Activated T-helper 2 cell treated with anti-CD3 and anti-CD28 coated beads, Interferon-gamma antibody, Interleukin-2, Interleukin-4, amounts not matched to agents 10 μg/mL and 5 μg/mL and 100 μg/mL, durations not matched to agents 14 hours and 24 hours and 36 hours (primary cell): ENCODE data around the gene TGM1. TPM values are rescaled to one million over a fixed set of nuclear protein-coding genes. Genes with fewer than 3 reads are reported as not detected.
"Not testable (repeated sequence)": the region's sequence is repeated elsewhere in the genome, so short reads cannot be mapped to it uniquely, and the experiment has no call there.

Experiments used
- DNase-seq: peaks from one replicate; pipeline ENCODE4 v3.0.0; 2021; ENCODE audit warnings: low spot score
- H3K27ac Mint-ChIP-seq: one replicate; pipeline ENCODE4 v1.8.0; 2021; ENCODE audit warnings: mixed read lengths
- H3K27me3 Mint-ChIP-seq: one replicate; pipeline ENCODE4 v1.8.0; 2021; ENCODE audit warnings: low read depth, mixed read lengths
- H3K36me3 Mint-ChIP-seq: one replicate; pipeline ENCODE4 v1.8.0; 2021; ENCODE audit warnings: low read depth, mixed read lengths
- H3K4me1 Mint-ChIP-seq: one replicate; pipeline ENCODE4 v1.8.0; 2021; ENCODE audit warnings: low read depth, mixed read lengths
- H3K4me3 Mint-ChIP-seq: one replicate; pipeline ENCODE4 v1.8.0; 2021; ENCODE audit warnings: low read depth, mild to moderate bottlenecking, moderate library complexity, mixed read lengths
- H3K9me3 Mint-ChIP-seq: one replicate; pipeline ENCODE4 v1.8.0; 2021; ENCODE audit warnings: mixed read lengths
- intact Hi-C: fragments of 100-400 bp; cut with micrococcal nuclease; formaldehyde crosslinking; loops from one replicate; pipeline ENCODE4 v1.15.1; 2023
- total RNA-seq: library from RNA; stranded (reverse); gene quantifications from 2 replicates; pipeline ENCODE4 v1.2.3, GENCODE V29; 2022

Gene TGM1
- total RNA-seq, 1 donor from 2014 or later, result 3.4 TPM

DNA sequence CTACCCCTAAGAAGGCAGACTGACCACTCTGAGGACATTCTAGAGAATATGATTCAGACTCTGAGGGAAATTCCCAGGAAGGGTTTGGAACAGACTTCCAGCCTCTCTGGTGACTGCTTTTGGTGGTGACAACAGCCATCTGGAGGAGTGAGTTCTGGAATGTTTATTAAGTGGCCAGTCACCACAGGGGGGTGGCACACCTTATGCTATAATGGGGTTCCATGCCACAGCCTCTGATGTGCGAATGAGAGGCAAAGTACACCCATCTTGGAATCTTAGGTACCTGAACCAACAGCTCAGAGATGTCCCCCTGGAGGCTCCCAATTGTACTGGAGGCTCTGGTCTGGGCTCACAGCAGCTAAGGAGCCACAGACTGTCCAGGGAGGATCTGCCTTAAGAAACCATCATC, 11.1 kb downstream of the TGM1 start:
- Mint-ChIP-seq H3K27me3 (no peaks in the 10 kb centered on the region), H3K36me3 (peaks cover 14% of the 10 kb centered on the region), H3K9me3 (no peaks in the 10 kb centered on the region), H3K4me1 (peaks cover 37% of the 10 kb centered on the region), H3K27ac (no peak overlapping the region), H3K4me3 (no peak overlapping the region)
- intact Hi-C loops, result no loop called here
- DNase-seq, result no peak

DNA sequence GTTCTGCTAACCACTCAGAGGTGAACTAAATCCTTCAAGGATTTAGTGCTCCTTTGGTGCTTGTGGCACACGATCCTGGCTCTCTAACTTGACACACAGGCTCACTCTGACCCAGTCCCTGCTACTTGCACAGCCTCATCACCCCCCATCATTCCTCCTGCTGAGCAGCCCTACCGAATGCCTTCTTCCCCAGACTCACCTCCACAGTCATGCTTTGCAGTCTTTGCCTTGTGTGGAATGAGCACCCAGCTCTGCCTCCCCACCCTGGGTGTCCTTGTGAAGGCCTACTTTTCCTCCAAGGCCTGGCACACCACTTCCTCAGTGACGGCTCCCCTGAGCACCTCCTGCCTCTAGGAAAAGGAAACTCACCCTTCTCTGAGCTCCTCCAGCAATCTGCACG, 12.6 kb downstream of the TGM1 start:
- Mint-ChIP-seq H3K27ac (peak overlapping the region; percentile 44), H3K27me3 (no peaks in the 10 kb centered on the region), H3K4me1 (peaks cover 40% of the 10 kb centered on the region), H3K36me3 (peaks cover 14% of the 10 kb centered on the region), H3K9me3 (no peaks in the 10 kb centered on the region), H3K4me3 (no peak overlapping the region)
- DNase-seq, result no peak
- intact Hi-C loops, result no loop called here

DNA sequence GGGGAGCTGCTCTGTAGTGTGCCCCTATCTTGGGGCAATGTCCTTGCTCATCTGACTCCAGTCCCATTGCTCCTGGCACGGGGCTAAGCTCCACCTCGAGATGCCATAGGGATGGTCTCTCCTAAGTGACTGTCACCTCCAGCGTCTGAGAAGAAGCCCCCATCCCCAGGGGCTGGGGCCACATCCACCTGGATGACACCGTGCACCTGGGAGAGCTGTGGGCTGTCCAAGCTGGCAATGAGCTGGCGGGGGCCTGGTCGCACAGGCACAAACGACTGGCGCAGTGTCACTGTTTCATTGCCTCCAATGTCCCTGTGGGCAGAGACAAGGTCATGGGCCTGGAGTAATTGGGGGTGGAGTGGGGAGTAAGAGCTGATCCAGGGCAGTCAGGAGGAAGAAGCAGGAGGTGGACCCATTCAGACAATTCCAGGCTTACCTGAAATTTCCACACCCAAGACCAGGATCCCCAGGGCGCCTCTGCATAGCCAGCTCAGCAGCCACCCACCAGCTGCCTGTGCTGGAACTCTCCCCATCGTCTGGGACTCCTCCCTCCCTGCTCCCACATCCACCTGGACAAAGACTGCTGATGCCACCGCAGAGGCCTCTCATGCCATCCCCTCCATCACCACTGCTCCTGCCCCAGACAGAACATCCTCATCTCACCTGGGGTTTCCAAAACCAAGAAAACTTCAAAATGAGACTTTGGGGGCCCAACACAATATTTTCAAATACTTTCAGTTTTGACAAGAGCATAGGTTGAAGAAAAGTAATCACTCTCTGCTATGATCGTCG, 13.6 kb downstream of the TGM1 start:
- no peaks in the 10 kb centered on the region for H3K9me3 Mint-ChIP-seq
- no peak overlapping the region for H3K4me3 Mint-ChIP-seq
- DNase-seq, result no peak
- H3K27me3 Mint-ChIP-seq, result no peaks in the 10 kb centered on the region
- H3K36me3 Mint-ChIP-seq, result peaks cover 11% of the 10 kb centered on the region
- intact Hi-C loops, result no loop called here
- peaks cover 43% of the 10 kb centered on the region for H3K4me1 Mint-ChIP-seq
- no peak overlapping the region for H3K27ac Mint-ChIP-seq

DNA sequence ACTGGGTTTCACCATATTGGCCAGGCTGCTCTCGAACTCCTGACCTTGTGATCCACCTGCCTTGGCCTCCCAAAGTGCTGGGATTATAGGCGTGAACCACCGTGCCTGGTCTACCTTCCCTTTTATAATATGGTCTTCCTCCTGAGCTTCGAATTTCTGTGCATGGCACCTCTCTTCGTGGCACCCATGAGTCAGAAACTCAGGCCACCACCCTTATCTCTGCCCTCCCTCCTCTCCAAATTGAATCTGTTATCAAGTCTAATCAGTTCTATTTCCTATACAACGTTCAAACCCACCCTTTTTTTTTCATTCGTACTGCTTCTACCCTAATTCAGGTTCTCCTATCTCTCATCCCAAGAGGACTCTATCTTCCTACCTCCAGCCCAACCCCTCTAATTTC, 15.6 kb downstream of the TGM1 start:
- intact Hi-C loops, result loop anchor here (1.0 kb wide), 1 partner anchor 27 kb away; no protein-coding TSS in a partner anchor
- Mint-ChIP-seq H3K4me1 (peaks cover 53% of the 10 kb centered on the region), H3K4me3 (peak overlapping the region; percentile 32), H3K27ac (peak overlapping the region; percentile 72), H3K36me3 (peaks cover 5% of the 10 kb centered on the region), H3K9me3 (no peaks in the 10 kb centered on the region), H3K27me3 (no peaks in the 10 kb centered on the region)
- DNase-seq, result no peak

DNA sequence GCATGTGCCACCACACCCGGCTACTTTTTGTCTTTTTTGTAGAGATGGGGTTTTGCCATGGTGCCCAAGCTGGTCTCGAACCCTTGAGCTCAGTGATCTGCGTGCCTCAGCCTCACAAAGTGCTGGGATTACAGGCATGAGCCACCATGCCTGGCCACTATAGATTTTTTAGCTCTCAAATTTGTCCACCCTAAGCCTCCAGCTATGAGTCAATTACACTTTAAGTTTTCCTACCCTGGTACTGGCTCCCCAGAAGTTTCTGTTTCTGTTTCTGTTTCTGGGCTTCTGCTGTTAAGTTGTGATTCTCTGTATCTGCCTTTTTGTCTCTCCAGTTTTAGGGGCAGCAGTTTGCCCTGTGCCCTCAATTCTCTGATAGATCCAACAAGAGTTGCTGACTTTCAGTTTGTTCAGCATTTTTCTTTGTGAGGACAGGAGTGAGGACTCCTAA, 16.2 kb downstream of the TGM1 start:
- intact Hi-C loops, result loop anchor here (1.0 kb wide), 1 partner anchor 28 kb away; no protein-coding TSS in a partner anchor
- peaks cover 55% of the 10 kb centered on the region for H3K4me1 Mint-ChIP-seq
- peaks cover 5% of the 10 kb centered on the region for H3K36me3 Mint-ChIP-seq
- DNase-seq, result peak; percentile 32
- H3K27ac Mint-ChIP-seq, result peak overlapping the region; percentile 95
- no peaks in the 10 kb centered on the region for H3K27me3 Mint-ChIP-seq
- H3K9me3 Mint-ChIP-seq, result no peaks in the 10 kb centered on the region
- H3K4me3 Mint-ChIP-seq, result peak overlapping the region; percentile 73

DNA sequence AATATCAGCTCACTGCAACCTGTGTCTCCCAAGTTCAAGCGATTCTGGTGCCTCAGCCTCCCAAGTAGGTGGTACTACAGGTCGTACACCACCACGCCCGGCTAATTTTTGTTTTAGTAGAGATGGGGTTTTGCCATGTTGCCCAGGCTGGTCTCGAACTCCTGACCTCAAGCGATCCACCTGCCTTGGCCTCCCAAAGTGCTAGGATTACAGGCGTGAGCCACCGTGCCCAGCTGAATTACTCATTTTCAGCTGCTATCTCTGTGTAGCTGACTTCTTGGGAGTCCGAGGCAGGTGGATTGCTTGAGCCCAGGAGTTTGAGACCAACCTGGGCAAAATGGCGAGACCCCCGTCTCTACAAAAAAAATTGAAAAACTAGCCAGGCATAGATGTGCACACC, 17.6 kb downstream of the TGM1 start:
- H3K27ac Mint-ChIP-seq, H3K4me3 Mint-ChIP-seq, H3K9me3 Mint-ChIP-seq, intact Hi-C loops, H3K27me3 Mint-ChIP-seq, DNase-seq: not testable (repeated sequence)
- H3K36me3 Mint-ChIP-seq, result peaks cover 13% of the 10 kb centered on the region
- peaks cover 50% of the 10 kb centered on the region for H3K4me1 Mint-ChIP-seq

DNA sequence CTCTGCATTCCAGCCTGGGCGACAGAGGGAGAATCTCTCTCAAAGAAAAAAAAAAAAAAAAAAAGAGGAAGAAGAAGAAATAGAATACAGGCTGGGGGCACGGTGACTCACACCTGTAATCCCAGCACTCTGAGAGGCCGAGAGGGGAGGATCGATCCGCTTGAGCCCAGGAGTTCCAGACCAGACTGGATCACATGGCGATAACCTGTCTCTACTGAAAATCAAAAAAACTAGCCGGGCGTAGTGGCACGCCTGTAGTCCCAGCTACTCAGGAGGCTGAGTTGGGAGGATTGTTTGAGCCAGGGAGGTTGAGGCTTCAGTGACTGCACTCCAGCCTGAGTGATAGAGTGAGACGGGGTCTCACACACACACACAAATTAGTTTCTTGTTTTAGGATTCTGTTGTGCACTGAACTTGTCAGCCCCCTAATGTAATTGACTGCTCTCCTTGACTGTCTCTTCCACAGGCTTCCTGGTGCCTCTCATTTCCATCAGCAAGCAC, 19.6 kb downstream of the TGM1 start:
- no peaks in the 10 kb centered on the region for H3K27me3 Mint-ChIP-seq
- peaks cover 28% of the 10 kb centered on the region for H3K36me3 Mint-ChIP-seq
- H3K27ac Mint-ChIP-seq, result peak overlapping the region; percentile 98
- peak overlapping the region; percentile 86 for H3K4me3 Mint-ChIP-seq
- H3K9me3 Mint-ChIP-seq, result no peaks in the 10 kb centered on the region
- H3K4me1 Mint-ChIP-seq, result peaks cover 46% of the 10 kb centered on the region
- no peak for DNase-seq
- intact Hi-C loops, result loop anchor here (1.0 to 2.0 kb wide), 3 partner anchors 49 to 187 kb away; partner anchors contain the start of gene TM9SF1

DNA sequence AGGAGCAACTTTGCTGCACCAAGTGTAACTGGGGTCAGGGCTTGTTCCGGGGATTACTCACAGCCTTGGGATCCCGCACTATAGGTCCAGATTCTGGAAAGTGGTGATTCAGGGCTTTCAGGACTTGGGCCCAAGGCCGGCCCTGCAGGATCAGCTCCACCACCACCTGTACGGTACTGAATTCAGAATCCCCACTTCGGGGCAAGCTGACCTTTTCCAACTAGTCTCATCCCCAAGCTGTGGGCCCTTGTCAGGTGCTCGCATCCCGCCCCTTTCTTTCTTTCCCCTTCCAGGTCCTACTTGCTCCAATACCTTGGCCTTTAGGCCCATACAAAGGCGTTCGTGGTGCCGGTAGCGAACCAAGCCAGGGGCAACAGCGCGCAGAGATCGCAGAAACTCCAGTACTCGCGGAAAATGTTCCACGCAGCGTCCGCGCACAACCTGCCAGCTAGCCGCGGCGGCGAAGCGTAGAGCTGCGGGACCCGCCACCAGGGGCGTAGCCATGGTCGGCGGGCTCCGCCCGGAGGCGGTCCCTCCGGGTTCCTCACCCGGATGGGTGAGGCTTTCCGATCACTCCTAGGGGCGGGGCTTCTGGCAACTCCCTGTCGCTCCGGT, 21.0 kb downstream of the TGM1 start:
- H3K9me3 Mint-ChIP-seq, result no peaks in the 10 kb centered on the region

DNA sequence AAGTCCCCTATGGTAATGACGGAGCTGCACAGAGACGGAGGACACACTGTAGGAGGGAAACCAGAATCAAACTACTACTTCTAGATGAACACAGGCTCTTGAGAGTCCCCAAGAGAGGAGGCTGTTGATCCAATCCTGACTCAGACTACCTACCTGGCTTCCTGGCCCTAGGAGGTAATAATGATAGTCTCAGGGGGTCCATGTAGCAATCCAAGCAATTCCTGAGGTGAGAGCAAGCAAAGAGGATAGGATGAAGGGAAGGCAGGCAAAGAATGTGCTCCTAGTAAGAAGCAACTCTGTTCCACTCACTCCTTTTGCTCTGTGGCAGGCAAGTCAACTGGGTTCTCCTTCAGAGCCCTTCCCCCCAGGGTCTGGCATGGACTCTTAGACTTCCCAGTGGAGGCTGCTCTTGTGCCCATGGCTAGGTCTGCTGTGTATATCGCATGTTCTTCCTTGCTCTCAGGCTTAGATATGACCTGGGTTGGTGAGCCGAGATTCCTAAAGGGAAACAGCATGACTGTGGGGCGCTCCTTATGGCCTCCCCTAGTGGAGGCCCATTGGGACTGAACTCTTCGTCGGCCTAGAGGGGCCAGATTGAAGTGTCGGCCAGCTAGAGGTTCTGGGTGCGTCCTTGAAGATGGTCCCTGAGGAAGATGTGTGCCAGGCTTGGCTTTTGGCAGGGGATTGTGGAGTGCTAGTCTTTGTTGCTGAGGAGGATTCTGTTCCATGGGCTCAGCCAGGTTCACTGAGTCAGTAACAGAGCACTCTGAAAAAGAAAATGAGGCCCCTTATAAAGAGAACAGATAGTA, 22.7 kb downstream of the TGM1 start:
- H3K9me3 Mint-ChIP-seq, result no peaks in the 10 kb centered on the region
- H3K36me3 Mint-ChIP-seq, result peaks cover 57% of the 10 kb centered on the region
- peak overlapping the region; percentile 86 for H3K4me3 Mint-ChIP-seq
- H3K27me3 Mint-ChIP-seq, result no peaks in the 10 kb centered on the region
- no peak for DNase-seq
- H3K4me1 Mint-ChIP-seq, result peaks cover 54% of the 10 kb centered on the region
- H3K27ac Mint-ChIP-seq, result no peak overlapping the region
- intact Hi-C loops, result no loop called here

More for the DNA sequence above, 21.0 kb downstream of the TGM1 start:
- Mint-ChIP-seq H3K27ac (peak overlapping the region; percentile 98), H3K4me3 (peak overlapping the region; percentile 86), H3K4me1 (peaks cover 46% of the 10 kb centered on the region), H3K27me3 (no peaks in the 10 kb centered on the region), H3K36me3 (peaks cover 42% of the 10 kb centered on the region)
- peak; percentile 93 for DNase-seq
- intact Hi-C loops, result loop anchor here (1.0 to 2.0 kb wide), 6 partner anchors 10 to 189 kb away; partner anchors contain the start of genes CHMP4A, GMPR2, NEDD8 and RABGGTA

DNA sequence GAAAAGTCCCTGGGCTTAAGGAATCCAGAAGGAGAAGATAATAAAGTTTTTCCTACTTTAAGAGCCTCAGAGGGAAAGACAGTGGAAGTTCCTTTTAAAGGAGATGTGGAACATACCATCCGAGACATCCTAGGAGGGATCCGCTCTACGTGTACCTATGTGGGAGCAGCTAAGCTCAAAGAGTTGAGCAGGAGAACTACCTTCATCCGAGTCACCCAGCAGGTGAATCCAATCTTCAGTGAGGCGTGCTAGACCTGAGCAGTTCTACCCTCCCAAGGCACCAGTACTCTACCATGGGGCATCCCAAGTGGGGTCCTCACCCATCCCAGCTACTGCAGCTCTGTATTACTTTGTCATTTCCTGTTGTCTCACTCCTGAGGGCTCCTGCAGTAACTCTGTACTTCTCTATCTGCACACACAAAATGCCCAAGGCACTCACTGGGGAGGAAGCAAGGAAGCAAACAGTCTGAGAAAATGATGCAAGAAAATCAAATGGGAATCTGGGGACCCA, 24.4 kb downstream of the TGM1 start:
- Mint-ChIP-seq H3K27ac (no peak overlapping the region), H3K4me3 (no peak overlapping the region), H3K4me1 (peaks cover 61% of the 10 kb centered on the region), H3K36me3 (peaks cover 72% of the 10 kb centered on the region), H3K27me3 (no peaks in the 10 kb centered on the region), H3K9me3 (no peaks in the 10 kb centered on the region)
- intact Hi-C loops, result no loop called here
- DNase-seq, result no peak

DNA sequence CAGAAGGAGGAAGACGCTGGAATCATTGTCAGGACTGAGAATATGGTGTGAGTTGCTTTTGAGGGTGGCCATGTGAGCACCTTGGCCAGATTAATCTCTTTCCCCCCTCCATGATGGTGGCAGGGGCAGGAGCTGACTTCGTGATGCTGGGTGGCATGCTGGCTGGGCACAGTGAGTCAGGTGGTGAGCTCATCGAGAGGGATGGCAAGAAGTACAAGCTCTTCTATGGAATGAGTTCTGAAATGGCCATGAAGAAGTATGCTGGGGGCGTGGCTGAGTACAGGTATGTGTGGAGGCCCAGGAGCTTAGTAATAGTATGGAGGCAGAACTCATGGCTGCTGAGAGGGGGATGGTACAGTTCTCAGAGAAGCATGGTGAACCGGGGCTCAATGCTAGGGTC, 24.9 kb downstream of the TGM1 start:
- Mint-ChIP-seq H3K4me3 (no peak overlapping the region), H3K9me3 (no peaks in the 10 kb centered on the region), H3K27me3 (no peaks in the 10 kb centered on the region), H3K36me3 (peaks cover 73% of the 10 kb centered on the region), H3K27ac (peak overlapping the region; percentile 14), H3K4me1 (peaks cover 61% of the 10 kb centered on the region)
- no peak for DNase-seq
- intact Hi-C loops, result no loop called here

DNA sequence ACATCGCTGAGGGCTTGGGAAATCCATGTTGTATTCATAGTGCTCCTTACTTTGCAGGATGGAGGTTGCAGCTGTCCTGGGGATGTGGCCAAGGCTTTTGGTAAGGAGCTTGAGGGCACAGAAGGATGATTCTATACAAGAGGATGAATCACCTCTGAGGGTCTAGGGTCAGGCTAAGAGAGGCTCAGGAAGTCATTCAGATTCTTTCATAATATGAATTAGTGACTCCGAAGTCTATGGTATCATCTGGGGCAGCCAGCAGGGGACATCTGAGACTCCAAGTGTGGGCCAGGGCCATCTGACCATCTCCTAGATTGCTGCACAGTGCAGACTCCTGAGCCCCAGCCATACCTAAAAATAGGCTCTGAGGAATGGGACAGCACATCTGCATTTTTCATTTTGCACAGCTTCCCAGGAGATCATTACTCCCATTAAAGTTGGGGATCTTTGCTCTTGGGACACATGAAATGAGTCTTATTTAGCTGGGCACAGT, 25.5 kb downstream of the TGM1 start:
- H3K4me1 Mint-ChIP-seq, result peaks cover 59% of the 10 kb centered on the region
- no peak overlapping the region for H3K4me3 Mint-ChIP-seq
- peaks cover 73% of the 10 kb centered on the region for H3K36me3 Mint-ChIP-seq
- peak overlapping the region; percentile 14 for H3K27ac Mint-ChIP-seq
- no peak for DNase-seq
- no peaks in the 10 kb centered on the region for H3K27me3 Mint-ChIP-seq
- intact Hi-C loops, result no loop called here
- no peaks in the 10 kb centered on the region for H3K9me3 Mint-ChIP-seq
